GM18505 (cell line): ENCODE results near the gene PRLR.
"Not testable (repeated sequence)": the region's sequence is repeated elsewhere in the genome, so short reads cannot be mapped to it uniquely, and the experiment has no call there.

Source experiments
- ATAC-seq: cut with Tn5 transposase; IDR thresholded peaks from one replicate; pipeline ENCODE4 v1.9.1; 2021; ENCODE audit not compliant: unreplicated experiment
- POLR2A ChIP-seq: IDR thresholded peaks from 4 replicates; pipeline ENCODE4 v1.6.1; 2011; ENCODE audit warnings: borderline replicate concordance; ENCODE audit not compliant: insufficient read depth, insufficient read length; ENCODE audit errors: extremely low read depth

The PRLR gene

DNA sequence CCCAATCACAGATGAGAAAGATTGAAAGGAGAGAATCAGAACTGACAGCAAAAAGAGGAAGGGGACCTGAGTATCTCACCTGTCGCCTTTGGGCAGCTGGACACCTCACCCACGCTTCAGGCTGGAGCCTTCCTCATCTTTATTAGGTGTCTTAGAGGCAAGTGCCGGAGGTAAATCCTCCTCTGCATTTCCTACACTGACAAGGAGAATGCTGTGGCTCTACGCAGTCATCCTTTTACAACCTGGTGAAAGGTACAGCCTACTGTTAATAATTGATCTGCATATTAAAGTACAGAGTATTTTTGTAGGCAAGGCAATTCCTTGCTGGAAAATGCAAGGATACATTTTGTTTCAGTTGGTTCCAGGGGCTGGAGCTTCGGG, 34.8 kb downstream of the PRLR start:
- ATAC-seq, result no peak
- TF ChIP-seq POLR2A, result no peak

- ATAC-seq, result peak; percentile 95
Observed at GRCh38 chr5:35194635-35195471, 35.4 kb downstream of the PRLR start.

DNA sequence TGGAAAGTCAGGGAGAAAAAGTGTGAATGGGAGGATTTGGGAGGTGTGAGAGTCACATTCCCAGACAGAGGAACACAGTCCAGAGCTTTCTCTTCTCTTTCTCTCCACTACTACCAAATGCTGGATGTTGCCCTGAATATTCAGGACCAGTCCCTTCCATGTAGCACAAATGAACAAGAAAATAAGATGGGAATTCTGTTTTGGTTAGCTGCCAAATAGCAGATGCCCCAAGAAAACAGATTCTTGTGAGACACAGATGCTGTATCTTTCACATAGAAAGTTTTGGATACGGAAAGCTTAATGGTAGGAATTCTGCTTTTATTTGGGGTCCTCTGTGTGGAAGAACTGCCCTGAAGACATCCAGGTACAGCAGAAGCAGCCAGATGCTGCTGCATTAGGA, 37.8 kb downstream of the PRLR start:
- no peak for ATAC-seq
- TF ChIP-seq POLR2A, result no peak

More at GRCh38 chr5:35194635-35195471, 35.4 kb downstream of the PRLR start:
- TF ChIP-seq POLR2A, result no peak

DNA sequence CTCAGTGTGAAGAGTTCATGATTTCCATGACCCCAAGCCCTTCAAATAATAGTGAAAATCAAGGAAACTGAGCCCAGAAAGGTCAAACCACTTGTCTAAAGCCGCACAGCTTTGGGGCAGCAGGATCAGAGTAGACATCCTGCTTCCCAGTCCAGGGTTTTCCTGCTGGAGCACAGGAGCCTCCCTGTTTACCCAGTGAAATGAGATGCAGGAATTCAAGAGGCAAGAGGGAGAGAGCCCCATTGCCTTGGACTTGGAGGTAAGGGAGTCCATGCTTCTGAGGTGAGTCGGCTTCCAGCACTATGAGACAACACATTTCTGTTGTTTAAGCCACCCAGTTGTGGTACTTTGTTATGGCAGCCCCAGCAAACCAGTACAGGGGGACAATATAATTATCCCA, 40.5 kb downstream of the PRLR start:
- ATAC-seq, result not testable (repeated sequence)

DNA sequence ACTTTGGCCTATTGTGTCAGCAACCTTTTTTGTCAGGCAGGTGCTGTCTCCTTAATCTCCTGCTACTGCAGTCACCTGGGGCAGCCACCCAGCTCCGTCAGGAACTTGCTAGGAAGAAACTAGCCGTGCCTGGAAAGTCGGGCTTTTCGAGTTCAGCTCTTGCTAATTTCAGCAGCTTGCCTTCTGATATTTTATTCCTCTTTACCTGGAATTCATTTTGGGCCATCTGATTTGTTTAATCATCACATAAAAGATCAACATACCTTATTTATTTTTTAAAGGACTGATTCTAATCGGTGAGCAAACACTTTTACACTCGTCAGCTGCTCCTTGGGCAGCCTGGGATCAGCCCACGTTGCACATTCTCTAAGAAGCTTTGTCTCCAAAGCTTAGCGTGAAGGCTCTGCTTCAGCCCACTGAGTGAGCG, 42.2 kb downstream of the PRLR start:
- ATAC-seq, result no peak
- no peak for TF ChIP-seq POLR2A

- not testable (repeated sequence) for ATAC-seq
Observed at GRCh38 chr5:35187621-35188020, 42.7 kb downstream of the PRLR start.

DNA sequence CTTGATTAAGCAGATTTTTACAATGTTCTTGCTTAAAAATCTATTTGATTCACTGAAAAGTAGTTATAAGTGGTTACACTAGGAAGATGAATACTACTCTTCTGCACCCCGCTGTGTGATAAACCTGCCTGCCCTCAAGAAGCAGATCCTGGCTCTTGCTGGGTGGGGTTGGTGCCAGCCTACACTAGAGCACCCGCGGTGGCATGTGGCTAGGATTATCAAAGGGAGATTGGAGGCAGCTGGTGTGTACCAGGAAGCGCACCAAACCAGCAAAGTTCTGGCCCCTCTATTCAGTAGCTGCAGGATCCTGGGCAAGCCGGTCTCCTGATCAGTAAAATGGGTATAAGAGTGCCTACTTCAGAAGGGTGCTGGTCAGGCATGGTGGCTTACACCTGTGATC, 43.5 kb downstream of the PRLR start:
- no peak for TF ChIP-seq POLR2A
- no peak for ATAC-seq

DNA sequence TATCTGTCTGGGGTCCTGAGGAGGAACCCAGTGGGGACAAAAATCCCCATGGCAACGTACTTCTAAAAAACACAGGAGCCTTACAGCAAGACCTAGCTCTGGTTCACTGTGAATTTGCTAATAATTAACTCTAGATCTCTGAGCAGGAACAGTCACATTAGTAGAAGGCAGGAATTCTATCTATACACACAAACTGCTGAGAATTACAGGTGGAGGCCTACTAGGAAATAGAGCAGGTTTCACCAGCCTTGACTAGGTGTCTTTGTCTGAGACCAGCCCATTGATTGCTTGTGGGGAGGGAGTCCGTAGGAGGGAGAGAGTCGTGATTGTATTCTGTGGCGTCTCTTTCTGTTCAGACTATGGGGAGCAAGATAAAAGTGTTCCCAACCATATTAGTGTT, 44.8 kb downstream of the PRLR start:
- no peak for ATAC-seq
- TF ChIP-seq POLR2A, result no peak

DNA sequence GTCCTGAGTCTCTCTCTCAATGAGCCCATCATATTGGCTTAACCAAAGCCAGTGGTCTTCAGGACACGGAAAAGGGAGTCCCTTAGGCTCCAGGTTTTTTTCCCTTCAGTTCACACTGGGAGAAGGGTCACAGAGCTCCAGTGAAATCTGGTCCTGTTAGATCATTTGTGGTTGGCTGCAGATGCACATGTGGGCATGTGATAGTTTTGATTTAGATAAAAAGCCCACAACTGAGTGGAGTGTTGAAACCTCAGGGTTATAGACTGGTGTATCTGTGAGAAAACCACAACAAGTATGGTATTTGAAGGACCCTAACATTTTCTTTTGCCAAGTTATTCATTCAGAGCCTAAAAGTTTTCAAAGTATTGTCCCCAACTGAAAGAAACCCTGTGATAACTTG, 46.7 kb downstream of the PRLR start:
- ATAC-seq, result no peak
- no peak for TF ChIP-seq POLR2A

DNA sequence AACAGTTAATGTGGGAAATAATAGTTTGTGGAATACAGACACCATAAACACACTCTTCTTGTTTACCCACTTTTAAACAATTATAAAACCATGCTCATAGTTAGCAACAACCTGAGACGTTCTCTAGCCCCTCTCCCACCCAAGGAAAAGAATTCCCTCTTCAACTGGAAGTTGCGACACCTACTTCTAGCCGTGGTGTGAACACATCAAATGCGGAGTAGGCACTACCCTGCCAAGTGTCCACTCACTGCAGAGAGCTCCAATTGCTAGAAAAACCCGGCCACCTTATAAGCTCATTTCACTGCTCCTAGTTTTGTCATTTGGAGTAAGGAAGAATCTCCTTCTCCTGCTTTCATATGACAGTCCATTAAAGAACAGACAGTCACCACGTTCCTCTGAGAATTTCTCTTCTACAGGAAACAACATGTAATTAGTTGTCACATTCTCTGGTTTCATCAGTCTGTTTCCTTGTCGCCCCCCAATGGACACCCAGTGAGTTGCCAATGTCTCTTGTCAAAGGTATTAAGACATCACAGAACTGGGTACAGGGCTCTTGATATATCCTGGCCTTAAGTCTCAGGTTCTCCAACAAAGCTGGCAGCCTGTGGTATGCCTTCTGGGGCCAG, 47.3 kb downstream of the PRLR start:
- ATAC-seq, result peak; percentile 77

GRCh38 chr5:35182486-35182885, 47.8 kb downstream of the PRLR start:
- ATAC-seq, result no peak
- no peak for TF ChIP-seq POLR2A

More for the DNA sequence above, 47.3 kb downstream of the PRLR start:
- TF ChIP-seq POLR2A, result no peak

GRCh38 chr5:35180046-35180445, 50.2 kb downstream of the PRLR start:
- ATAC-seq, result no peak
- TF ChIP-seq POLR2A, result no peak

- ATAC-seq, result no peak
- no peak for TF ChIP-seq POLR2A
Observed at GRCh38 chr5:35177783-35178182, 52.5 kb downstream of the PRLR start.

- TF ChIP-seq POLR2A, result no peak
- ATAC-seq, result no peak
Observed at GRCh38 chr5:35172533-35172932, 57.8 kb downstream of the PRLR start.
